A673 (cell line): Measurements from ENCODE around the gene ZSCAN5A.

Source experiments
- EZH2 ChIP-seq: fragments of 200-600 bp; sonication (generic); IDR thresholded peaks from 2 replicates; pipeline ENCODE4 v1.6.1; 2017; ENCODE audit warnings: borderline replicate concordance, low read depth, mild to moderate bottlenecking, mixed read lengths, antibody characterized with exemption, low read length; ENCODE audit not compliant: poor library complexity, severe bottlenecking
- TF ChIP-seq, protein P1 (sequence below): fragments of 300-800, 200-600 bp; sonication (generic); conservative IDR thresholded peaks from 2 replicates; pipeline ENCODE4 v1.5.1; 2017; ENCODE audit warnings: low read depth, mild to moderate bottlenecking, antibody characterized with exemption, low read length, moderate library complexity, mixed read lengths

DNA sequence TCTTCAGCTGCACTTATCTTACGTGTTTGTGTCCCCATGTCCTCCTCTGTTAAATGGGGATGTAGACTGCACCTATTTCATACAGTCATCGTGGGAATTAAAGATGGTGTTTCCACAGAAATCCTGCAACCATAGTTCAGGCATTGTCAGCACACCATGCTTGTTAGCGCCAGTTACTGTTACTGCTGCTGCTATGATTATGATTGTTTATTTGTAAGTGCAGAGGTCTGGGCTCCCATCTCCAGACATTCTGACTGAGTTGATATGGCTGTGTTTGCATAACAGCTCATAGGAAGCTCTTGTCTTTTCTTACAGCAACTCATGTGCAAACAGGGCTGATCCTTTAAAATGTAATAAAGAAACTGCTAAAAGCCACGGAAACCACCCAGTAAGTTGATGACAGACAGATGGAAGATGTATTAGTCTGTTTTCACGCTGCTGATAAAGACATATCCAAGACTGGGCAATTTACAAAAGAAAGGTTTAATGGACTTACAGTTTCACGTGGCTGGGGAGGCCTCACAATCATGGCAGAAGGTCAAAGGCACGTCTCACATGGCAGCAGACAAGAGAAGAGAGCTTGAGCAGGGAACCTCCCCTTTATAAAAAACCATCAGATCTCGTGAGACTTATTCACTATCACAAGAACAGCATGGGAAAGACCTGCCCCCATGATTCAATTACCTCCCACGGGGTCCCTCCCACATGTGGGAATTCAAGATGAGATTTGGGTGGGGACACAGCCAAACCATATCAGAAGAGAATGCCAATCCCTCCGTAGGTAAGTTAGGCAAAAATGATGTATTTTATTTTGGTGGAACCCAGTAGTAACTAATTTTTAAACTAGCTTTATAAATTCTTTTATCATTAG is 1.6 kb downstream of the ZSCAN5A start:
- TF ChIP-seq, protein P1, sequence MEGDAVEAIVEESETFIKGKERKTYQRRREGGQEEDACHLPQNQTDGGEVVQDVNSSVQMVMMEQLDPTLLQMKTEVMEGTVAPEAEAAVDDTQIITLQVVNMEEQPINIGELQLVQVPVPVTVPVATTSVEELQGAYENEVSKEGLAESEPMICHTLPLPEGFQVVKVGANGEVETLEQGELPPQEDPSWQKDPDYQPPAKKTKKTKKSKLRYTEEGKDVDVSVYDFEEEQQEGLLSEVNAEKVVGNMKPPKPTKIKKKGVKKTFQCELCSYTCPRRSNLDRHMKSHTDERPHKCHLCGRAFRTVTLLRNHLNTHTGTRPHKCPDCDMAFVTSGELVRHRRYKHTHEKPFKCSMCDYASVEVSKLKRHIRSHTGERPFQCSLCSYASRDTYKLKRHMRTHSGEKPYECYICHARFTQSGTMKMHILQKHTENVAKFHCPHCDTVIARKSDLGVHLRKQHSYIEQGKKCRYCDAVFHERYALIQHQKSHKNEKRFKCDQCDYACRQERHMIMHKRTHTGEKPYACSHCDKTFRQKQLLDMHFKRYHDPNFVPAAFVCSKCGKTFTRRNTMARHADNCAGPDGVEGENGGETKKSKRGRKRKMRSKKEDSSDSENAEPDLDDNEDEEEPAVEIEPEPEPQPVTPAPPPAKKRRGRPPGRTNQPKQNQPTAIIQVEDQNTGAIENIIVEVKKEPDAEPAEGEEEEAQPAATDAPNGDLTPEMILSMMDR = no peak
- TF ChIP-seq EZH2 = no peak
